Inflammatory macrophage treated with lipopolysaccharide for 4 hours (primary cell): ENCODE measurements around the gene MROH8.
"Not testable (repeated sequence)": the region's sequence is repeated elsewhere in the genome, so short reads cannot be mapped to it uniquely, and the experiment has no call there.

Source experiments
- DNase-seq: peaks from one replicate; pipeline ENCODE4 v3.0.0-alpha.2; 2020

MROH8 gene

DNA sequence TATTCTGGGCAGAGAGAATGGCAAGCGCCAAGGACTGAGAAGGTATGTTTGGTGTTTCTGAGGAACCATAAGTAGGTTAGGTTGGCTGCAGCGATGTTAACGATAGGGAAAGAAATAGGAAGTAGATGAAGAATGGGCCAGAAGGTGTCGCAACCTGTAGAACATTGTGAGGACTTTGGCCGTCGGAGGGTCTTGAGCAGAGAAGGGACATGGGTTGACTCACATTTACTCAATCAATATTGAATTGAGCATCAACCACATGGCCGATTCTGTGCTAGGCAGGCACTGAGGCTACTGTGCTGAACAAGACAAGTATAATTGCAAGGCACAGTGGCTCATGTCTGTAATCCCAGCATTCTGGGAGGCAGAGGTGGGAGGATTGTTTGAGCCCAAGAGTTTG, 27.1 kb downstream of the MROH8 start:
- DNase-seq, result no peak

DNA sequence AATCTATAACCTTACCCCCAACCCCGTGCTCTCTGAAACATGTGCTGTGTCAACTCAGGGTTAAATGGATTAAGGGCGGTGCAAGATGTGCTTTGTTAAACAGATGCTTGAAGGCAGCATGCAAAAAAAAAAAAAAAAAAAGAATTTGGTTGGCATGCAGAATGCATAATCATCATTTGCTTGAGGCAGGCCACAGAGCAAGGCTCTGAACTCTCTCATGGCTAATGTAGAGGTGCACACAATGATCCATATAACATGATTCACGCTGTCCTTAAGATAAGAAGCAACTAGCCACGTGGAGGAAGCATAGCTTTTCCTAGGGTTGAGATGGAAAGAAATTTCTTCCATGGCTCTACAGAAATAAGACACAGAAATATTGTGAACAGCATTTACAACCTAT, 27.8 kb downstream of the MROH8 start:
- DNase-seq, result no peak

DNA sequence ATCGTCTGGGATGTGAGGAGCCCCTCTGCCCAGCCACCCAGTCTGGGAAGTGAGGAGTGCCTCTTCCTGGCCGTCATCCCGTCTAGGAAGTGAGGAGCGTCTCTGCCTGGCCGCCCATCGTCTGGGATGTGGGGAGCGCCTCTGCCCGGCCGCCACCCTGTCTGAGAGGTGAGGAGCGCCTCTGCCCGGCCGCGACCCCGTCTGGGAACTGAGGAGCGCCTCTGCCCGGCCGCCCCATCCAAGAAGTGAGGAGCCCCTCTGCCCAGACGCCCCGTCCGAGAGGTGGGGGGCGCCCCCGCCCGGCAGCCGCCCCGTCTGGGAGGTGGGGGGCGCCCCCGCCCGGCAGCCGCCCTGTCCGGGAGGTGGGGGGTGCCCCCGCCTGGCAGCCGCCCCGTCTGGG, 28.5 kb downstream of the MROH8 start:
- not testable (repeated sequence) for DNase-seq

DNA sequence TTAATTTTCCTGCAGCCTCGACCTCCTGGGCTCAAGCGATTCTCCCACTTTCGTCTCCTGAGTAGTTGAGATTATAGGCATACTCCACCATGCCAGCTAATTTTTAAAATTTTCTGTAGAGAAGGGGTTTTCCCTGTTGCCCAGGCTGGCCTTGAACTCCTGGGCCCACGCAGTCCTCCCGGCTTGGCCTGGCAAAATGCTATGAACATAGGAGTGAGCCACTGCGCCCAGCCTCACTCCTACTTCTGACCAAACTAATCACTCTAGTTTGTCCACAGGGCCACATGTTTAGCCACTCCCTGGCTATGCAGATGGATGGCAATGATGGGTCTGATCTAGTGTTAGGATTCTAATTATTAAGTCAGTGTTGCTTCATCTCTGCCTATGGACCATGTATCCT, 32.1 kb downstream of the MROH8 start:
- DNase-seq, result no peak

DNA sequence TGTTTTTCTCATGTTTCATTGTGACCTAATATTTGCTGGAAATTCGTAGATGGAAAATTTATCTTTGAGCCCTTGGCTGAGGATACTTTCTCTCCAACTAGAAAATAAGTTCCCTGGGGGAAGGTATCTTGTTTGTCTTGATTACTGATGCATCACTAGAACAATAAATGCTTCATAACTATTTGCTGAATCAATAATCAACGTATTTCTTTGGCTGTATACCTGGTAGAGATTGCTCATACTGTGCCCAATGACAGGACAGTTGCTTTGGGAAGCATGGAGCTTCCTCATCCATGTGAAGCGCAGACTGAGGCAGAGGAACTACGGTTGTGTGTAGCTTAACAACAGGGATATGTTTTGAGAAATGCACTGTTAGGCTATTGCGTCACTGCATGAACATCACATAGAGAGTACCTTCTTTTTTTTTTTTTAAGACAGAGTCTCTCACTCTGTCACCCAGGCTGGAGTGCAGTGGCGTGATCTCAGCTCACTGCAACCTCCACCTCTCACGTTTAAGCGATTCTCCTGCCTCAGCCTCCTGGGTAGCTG, 34.4 kb downstream of the MROH8 start:
- DNase-seq, result peak; percentile 53

DNA sequence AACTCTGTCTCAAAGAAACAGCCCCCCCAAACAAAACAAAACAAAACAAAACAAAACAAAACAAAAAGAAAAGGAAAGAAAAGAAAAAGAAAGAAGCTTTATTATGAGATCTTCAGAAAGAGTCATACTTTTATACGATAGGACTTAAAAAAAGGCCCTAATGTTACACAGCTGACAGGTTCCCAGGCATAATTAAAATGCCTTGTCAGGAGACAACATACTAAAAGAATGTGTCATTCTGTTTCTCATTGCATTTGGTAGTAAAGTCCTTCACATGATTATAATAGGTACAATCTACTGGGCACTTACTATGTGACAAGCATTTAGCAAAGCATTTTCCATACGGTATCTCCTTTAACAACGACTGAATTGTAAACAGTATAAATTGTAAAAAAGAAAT, 36.6 kb downstream of the MROH8 start:
- DNase-seq, result no peak

DNA sequence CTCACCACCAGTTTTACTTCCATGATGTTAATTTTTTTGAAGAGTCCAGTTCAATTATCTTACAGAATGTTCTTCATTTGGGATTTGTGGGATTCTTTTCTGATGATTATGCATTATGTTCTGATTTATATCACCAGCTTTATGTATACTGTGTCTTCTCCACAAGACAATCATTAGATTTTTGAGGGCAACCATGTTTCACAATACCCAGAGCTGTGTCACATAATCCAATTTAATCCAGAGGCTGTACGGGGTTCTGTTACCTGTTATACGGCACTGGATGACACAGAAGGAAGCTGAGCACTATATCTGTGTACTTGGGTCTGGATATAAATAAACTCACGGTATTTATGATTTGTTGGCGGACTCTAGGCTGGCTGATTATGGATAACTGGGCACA, 41.8 kb downstream of the MROH8 start:
- no peak for DNase-seq

DNA sequence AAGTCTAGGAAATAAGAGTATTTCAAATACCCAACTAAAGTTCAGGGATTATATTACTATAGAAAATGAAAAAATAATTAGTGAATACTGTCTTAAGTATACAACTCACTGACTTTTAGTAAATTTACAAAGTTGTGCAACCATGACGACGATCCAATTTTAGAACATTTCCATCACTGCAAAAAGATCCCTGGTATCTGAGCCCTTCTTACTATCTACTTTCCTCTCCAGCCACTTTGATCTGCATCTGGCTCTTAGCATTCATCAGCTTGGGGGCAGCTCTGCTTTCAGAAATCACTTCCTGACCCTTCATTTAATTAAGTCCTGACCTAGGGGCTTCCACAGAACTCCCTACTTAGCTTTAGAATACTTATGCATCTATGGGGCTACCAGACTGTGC, 45.4 kb downstream of the MROH8 start:
- no peak for DNase-seq

DNA sequence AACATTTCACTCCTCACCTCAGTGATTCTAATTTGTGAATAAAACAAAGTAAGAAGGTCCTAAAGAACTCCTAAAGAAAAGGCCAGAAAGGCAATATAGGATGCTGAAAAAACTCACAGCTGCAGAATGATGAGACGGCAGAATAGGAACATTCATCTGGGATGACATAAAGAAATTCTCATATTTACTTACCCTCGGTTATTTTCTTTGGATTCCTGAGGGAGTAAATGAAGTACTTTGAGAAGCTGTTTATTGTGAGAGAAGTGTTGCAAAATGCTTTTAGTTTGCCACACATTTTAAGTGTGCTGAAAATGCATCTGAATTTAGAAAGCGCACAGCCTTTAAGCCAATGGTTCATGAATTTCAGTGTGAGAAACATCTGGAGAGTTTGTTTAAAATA, 47.9 kb downstream of the MROH8 start:
- no peak for DNase-seq

DNA sequence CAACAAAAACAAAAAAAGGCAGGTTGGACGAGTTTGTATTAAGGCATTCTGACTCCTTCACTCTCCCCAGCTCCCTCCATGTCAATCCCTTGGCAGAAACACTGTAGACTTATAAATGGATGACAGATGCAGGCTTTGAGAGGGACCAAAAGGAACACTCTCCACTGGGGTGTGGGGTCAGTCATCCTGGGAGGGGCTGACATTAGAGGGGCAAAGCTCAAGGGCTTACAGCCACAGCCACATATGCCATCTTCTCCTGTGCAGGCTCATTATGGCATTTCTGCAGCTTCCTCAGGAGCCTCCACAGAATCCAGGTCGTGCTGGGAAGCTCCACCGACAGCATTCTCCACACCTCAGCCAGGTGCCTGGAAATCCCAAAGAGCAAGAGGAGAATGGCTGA, 50.5 kb downstream of the MROH8 start:
- no peak for DNase-seq

DNA sequence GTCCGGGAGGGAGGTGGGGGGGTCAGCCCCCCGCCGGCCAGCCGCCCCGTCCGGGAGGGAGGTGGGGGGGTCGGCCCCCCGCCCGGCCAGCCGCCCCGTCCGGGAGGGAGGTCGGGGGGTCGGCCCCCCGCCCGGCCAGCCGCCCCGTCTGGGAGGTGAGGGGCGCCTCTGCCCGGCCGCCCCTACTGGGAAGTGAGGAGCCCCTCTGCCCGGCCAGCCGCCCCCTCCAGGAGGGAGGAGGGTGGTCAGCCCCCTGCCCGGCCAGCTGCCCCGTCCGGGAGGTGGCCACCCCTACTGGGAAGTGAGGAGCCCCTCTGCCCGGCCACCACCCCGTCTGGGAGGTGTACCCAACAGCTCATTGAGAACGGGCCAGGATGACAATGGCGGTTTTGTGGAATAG, 53.1 kb downstream of the MROH8 start:
- DNase-seq, result not testable (repeated sequence)

DNA sequence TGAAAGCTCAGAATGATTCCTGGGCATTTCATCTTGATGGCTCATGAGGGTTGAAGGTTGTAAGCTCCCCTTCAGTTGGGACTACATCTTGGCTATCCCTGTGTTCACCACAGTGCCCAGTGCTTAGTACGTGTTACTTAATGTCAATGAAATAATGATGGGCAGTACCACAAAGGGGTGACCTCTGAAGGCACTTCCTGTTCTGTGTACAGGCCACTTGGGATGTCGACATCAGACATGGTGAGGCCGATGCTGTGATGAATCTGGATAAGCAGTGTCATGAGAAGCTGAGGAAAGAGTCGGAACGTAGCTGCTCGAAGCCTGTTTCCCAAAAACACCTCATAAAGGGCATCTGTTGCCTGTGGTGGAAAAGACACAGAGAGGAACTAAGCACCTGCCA, 55.9 kb downstream of the MROH8 start:
- DNase-seq, result peak; percentile 95

DNA sequence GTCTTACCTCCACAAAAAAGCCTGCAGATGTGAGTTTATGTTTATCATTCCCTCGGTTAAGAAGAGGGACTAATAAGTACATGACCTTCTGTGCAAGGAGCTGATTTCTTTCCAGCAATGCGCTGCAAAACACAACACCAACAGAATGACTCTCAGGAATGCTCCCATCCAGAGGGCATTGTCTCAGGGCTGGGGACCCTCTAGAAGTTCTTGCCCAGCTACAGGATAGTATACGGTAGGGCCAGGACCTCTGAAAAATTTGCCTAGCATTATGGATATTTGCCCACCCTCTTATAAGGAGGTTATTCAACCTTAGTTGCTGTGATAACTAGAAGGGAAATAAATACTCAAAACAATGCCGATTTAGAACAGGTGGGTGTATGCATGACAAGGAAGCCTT, 58.9 kb downstream of the MROH8 start:
- DNase-seq, result no peak

DNA sequence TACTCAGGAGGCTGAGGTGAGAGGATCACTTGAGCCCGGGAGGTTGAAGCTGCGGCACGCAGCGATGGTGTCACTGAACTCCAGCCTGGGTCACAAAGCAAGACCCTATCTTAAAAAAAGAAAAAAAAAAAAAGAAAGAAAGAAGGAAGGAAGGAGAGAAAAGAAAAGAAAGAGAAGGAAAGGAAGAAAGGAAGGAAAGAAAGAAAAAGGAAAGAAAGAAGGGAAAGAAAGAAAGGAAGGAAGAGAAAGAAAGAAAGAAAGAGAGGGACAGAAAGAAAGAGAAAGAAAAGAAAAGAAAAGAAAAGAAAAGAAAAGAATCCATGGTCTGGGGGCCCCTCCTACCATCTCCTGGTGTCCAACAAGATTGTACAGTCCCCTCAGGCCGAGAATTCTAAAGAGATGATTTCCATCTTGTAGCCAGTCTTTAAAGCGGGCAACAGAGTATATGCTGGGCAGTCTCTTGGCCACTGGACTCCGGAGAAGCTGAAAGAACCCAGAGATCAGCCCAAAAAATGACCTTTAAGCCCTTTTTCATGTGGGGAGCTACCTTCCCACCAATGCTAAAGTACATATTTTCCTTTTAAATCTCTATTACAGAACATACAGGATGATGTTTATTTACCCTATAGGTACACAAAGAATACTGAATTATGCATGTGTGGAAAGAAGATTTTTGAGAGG, 59.9 kb downstream of the MROH8 start:
- no peak for DNase-seq

DNA sequence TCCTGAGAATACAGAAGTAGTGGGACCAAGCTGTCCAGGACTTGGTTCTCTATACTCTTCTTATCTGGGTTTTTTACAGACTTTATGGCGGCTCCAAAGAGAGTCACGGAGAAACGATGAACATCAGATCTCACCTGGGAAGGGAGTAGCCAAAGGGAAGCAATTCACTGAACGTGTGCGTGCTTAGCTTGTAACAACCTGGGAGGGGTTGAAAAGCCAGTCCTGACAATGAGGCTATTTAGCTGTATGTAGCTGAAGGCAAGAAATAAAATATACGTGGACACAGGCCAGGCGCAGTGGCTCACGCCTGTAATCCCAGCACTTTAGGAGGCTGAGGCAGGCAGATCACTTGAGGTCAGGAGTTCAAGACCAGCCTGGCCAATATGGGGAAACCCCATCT, 65.3 kb downstream of the MROH8 start:
- no peak for DNase-seq

DNA sequence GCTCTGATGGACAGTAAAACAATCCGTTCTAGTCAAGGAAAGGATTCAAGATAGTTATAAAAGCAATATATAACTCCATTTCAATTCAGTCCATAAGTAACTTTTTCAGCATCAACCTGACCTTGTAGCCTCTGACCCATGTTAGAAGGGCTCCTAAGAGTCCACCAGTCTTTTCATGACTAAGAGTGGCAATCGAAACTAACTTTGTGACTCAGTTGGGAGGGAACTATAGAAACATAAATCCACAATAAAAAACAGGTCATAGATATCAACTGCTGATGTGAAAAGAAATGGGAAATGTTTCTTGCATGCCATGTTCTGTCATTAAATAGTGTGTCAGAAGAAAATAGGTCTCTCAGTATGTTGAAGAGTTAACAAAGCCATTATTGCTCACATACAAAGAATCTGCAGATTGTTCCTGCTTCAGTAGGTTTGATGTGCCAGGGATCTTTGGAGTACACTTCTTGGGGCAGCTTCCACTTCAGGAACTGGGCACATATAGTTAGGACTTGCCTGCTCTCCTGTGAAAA, 67.4 kb downstream of the MROH8 start:
- DNase-seq, result no peak

DNA sequence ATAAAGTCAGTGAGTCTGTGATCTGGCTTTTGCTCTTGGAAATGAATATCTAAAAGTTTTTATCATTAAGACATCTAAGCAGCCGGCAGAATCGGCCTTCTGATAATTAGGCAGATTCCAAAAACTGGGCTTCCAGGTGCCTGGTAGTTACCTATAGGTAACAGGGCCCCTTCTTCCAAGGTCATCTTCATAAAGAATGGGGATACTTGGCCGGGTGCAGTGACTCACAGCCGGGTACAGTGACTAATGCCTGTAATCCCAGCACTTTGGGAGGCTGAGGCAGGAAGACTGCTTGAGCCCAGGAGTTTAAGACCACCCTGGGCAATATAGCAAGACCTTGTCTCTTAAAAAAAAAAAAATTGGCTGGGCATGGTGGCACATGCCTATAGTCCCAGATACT, 70.7 kb downstream of the MROH8 start:
- DNase-seq, result no peak

DNA sequence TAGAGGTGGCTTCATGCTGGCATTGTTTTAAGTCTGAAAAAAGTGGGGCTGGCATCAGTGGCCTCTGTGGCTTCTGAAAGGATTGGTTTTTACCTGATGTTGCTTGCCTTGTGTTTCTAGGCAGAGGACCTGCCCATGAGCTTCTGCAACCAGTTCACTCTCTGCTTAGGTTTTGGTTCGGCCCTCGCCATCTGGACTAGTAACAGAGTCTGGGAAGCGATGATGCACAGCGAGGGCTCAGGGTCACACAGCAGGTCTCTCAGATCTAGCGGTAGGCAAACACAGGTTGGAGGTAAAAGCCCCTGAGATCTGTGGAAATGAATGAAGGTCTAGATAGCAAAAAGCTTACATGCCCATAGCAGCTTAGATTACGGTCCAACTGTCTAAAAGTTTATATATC, 76.8 kb downstream of the MROH8 start:
- DNase-seq, result no peak

DNA sequence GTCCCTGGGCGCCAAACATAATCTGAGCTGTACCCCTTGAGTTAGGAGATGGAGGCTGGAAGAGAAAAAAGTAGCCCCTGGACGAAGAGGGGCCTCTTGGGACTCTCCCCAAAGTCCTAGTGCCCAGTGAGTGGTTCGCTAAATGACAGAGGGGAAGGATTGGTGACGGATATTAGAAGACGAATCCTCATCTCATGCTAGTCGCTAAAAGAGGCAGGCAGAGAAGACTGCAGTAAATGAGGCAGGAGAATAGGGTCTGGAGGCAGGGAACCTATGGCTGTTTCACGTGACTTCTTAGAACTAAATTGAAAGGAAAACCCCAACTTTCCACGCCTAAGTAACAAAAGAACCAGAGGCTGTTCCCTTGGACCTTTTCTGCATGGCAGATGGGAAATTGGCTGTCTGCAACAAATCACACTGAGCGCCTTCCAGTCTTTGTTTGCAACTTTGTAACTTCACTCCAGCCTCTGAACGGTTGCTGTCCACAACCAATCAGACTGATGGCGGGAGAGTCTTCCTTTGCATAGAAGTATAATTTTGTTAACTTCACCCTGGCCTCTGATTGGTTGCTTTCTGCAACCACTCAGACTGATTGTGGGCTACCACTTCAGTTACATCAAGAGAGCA, 82.8 kb downstream of the MROH8 start:
- DNase-seq, result no peak

DNA sequence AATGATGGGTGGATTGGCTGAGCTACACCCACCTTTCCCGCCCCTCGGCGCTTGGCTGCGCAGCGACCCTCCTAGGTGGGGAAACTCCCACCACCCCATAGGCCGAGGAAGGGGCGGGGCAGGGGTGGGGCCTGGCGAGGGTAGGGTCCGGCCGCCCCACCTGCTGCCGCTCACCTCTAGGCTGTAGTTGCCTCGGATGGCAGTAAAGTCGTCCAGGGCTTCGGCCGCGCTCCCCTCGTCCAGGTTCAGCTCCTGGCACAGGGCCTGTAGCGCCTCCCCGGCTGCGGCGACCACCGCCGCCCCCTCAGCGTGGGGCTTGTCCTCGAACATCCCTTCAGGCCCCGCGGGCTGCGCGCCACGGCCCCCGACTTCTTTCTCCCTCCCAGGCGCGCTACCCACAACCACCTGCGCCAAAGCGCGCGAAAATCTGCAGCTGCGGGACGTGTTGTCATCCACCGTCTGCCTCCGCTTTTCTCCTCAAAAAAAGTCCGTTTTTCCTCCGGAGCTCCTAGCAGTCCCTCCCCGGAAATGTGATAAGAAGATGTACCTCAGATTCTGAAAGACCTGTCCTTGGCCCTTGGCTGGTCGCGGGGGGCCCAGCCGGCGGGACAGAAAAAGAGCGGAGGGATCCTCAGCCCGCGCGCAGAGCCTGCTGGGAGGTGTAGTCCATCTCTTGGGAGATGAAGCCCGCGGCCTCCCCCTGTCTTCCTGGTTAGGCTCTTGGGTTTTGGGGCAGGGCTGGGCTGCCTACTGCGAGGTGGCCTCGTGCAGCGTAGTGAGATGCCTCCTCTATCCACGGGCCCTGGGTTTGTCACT, 83.5 kb downstream of the MROH8 start, which contains the start of gene RBL1:
TSS of gene RBL1 (minus strand) at position 399 of the 816 bp plus-strand sequence. CDS start at position 330, 69 bp downstream.
- DNase-seq, result peak; percentile 73

DNA sequence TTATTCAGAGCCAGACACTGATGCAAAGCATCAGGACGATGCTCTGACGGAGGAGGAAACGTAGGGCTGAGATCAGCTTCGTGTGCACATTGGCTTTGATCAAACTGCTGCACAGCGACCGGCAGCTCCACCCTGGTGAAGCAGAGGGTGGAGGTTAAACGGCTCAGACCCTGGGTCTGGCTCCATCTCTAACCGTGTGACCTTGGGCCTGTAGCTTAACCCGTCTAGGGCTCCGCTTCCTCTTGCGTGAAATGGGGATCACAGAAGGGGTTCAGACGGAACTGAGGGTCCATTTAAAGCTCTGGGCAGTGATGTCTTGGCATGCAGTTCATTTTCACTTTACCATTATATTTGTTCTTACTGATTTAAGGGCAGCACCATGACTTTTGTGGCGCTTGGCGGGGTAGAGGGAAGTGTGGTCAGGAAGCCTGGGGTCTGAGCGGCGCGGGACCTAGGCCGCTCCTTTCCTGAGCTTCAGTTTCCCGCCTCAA, 84.2 kb downstream of the MROH8 start:
- DNase-seq, result peak; percentile 25

DNA sequence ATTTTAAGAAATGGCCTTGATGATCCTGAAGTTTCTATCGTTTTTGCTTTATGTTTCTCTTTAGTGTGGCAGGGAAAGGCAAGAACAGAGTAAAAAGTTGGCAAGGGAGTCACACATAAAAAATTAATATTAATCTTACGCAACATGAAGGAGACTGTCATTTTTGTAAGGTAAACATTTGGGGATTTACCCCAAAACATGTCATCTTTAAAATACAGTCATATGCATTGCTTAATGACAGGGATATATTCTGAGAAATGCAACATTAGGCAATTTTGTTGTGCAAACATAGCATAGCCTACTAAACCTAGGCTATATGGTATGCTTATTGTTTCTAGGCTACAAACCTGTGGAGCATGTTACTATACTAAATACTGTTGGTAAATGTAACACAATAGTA, 88.9 kb downstream of the MROH8 start:
- DNase-seq, result peak; percentile 89

DNA sequence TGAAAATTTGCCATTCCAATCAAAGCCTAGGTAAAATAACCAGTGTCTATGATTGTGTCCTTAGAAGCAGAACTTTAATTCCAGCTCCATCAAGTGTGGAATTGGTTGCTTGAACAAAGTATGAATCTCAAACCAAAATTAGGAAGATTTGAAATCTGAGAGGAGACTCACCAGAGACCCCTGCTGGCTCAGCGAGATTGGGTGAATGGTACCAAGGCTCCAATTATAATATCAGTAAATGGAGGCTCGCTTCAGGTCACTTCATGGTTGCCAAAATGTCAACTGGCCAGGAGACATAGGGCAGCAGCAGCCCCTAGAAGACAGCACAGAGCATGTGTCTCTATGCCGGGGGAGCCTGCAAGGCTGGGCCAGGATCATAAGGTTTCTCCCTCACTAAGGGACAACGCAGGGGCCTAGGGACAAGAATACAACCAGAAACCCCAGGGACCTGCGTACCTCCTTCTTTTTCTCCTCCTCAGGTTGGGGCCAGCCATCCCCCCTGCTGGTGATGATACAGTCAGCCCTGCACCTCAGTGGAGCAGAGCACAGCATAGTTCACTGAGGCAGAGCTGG, 97.5 kb downstream of the MROH8 start:
- DNase-seq, result peak; percentile 12
